Measurements from ENCODE around the gene NPY4R2.
"Not testable (repeated sequence)": the region's sequence is repeated elsewhere in the genome, so short reads cannot be mapped to it uniquely, and the experiment has no call there.

Gene NPY4R2, protein sequence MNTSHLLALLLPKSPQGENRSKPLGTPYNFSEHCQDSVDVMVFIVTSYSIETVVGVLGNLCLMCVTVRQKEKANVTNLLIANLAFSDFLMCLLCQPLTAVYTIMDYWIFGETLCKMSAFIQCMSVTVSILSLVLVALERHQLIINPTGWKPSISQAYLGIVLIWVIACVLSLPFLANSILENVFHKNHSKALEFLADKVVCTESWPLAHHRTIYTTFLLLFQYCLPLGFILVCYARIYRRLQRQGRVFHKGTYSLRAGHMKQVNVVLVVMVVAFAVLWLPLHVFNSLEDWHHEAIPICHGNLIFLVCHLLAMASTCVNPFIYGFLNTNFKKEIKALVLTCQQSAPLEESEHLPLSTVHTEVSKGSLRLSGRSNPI

DNA sequence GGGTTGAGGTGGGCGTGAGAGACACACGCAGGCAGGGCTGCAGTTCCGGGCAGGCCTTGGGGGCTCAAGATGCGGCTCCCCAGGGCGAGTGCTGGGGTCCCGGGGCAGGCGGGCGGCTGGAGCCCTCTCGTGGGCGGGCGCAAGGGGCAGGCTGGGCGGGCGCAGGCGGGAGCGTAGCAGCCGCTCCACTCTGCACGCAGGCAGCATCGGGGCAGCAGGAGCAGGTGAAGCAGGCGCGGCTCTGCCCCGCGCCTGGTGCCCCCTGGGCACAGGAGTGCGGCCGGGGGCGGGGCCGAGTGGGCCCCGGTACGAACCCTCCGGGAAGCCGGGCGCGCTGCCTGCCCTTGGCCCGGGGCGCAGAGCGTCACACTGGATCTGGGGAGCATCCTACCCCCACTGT is at the start of gene NPY4R2:
TSS of gene NPY4R2 (plus strand) at position 188 of the 400 bp plus-strand sequence. CDS start 3,326 bp downstream, outside the sequence.
- not testable (repeated sequence) for H3K4me1 ChIP-seq (ENCODE audit: low read length); H3K27ac ChIP-seq (ENCODE audit: low read length); H3K4me3 ChIP-seq (ENCODE audit: low read length); H2AFZ ChIP-seq (ENCODE audit: low read depth, low read length); H3K27me3 ChIP-seq (ENCODE audit: low read depth, low read length); H3K79me2 ChIP-seq (ENCODE audit: low read length); H3K9ac ChIP-seq (ENCODE audit: low read length); H3K36me3 ChIP-seq (replicated peaks; ENCODE audit: low read depth, low read length); H4K20me1 ChIP-seq (ENCODE audit: insufficient read depth, low read length); H3K9me3 ChIP-seq (ENCODE audit: insufficient read depth, low read length); H3K4me2 ChIP-seq (ENCODE audit: low read length)

DNA sequence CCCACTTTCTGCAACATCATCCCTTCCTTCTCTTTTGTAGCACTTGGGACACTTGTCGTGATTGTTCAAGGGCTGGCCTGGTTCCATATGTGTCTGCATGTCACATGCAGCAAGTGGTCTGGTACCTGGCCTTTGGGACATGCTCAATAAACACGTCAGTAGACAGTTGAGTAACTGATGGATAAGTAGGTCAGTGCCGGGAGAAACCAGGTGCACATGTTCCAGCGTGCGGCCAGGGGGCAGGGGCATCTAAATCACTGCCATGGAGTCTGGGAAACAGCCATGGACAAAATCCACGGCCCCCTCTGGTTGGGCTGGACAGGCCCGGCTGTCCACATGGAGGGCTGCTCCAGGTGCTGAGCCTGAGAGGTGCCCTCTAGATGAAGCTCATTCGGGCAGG is 47.6 kb upstream of the NPY4R2 start:
- H2AFZ ChIP-seq (ENCODE audit: low read depth, low read length); H3K4me2 ChIP-seq (ENCODE audit: low read length); H3K79me2 ChIP-seq (ENCODE audit: low read length); H3K9me3 ChIP-seq (ENCODE audit: insufficient read depth, low read length); H3K9ac ChIP-seq (ENCODE audit: low read length); H3K4me1 ChIP-seq (ENCODE audit: low read length); H4K20me1 ChIP-seq (ENCODE audit: insufficient read depth, low read length); H3K27ac ChIP-seq (ENCODE audit: low read length); H3K27me3 ChIP-seq (ENCODE audit: low read depth, low read length); H3K36me3 ChIP-seq (replicated peaks; ENCODE audit: low read depth, low read length); H3K4me3 ChIP-seq (ENCODE audit: low read length): not testable (repeated sequence)

GRCh38 chr10:47871485-47872180 is 46.8 kb upstream of the NPY4R2 start:
- not testable (repeated sequence) for H3K9me3 ChIP-seq (ENCODE audit: insufficient read depth, low read length); H3K4me1 ChIP-seq (ENCODE audit: low read length); H3K4me2 ChIP-seq (ENCODE audit: low read length); H4K20me1 ChIP-seq (ENCODE audit: insufficient read depth, low read length); H3K27me3 ChIP-seq (ENCODE audit: low read depth, low read length); H3K79me2 ChIP-seq (ENCODE audit: low read length); H2AFZ ChIP-seq (ENCODE audit: low read depth, low read length); H3K4me3 ChIP-seq (ENCODE audit: low read length); H3K36me3 ChIP-seq (replicated peaks; ENCODE audit: low read depth, low read length); H3K9ac ChIP-seq (ENCODE audit: low read length); H3K27ac ChIP-seq (ENCODE audit: low read length)

DNA sequence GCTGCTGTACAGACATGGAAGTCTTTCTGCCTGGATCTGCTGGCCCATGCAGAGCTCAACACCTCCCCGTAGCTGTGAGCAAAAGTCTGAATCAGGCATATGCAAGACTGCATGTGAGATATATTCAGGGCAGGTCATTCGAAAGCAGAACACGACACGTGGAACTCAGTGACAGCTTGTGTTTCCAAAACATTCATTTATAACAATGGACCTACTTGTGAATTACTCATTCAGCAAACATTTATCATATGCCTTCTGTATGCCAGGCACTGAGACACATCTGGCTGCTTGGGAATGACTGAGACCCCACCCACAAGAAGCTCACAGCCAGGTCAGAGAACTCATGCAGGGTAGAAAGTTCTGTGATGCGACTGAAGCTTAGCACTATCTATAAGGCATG is 46.2 kb upstream of the NPY4R2 start:
- H3K4me2 ChIP-seq (ENCODE audit: low read length); H3K4me3 ChIP-seq (ENCODE audit: low read length); H3K79me2 ChIP-seq (ENCODE audit: low read length); H3K9ac ChIP-seq (ENCODE audit: low read length); H3K4me1 ChIP-seq (ENCODE audit: low read length); H3K36me3 ChIP-seq (replicated peaks; ENCODE audit: low read depth, low read length); H3K9me3 ChIP-seq (ENCODE audit: insufficient read depth, low read length); H3K27ac ChIP-seq (ENCODE audit: low read length); H2AFZ ChIP-seq (ENCODE audit: low read depth, low read length); H4K20me1 ChIP-seq (ENCODE audit: insufficient read depth, low read length); H3K27me3 ChIP-seq (ENCODE audit: low read depth, low read length): not testable (repeated sequence)

DNA sequence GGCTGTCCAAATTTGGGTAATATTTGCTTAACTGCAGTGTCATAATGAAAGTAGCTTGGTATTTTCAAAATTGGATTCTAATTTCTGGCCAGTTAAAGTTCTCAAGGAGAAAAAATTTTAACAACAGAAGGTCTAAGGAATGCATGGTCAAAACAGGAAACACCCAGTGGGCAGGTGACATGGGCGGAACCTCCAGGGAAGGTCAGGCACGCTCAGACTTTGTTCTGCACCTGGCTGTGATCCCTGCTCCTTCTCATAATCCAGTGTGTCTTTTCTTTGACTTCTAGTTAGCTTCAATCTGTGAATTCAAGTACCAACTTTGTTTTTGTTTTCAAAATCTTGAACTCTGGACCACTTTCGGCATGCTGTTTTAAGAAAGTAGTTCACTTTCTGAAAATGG is 34.2 kb upstream of the NPY4R2 start:
- not testable (repeated sequence) for H3K79me2 ChIP-seq (ENCODE audit: low read length); H3K27me3 ChIP-seq (ENCODE audit: low read depth, low read length); H2AFZ ChIP-seq (ENCODE audit: low read depth, low read length)

DNA sequence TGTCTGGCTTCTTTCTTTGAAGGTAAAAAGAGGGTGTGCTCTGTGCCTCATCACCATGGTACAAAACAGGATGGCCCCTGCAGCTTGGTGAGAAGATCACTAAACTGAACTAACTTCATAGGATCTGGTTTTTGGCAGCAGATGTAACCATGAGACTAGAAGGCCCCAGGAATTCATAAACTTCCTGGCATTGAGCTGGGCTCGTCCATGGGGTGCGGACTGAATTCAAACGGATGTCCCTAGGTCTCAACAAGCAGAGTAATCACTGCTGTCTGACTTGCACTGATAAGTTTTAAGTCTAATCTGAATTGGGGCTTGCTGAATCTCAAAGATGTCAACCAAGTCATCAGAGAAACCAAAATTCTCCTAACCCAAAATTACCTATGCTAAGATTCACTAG is 33.5 kb upstream of the NPY4R2 start:
- not testable (repeated sequence) for H3K79me2 ChIP-seq (ENCODE audit: low read length); H3K4me1 ChIP-seq (ENCODE audit: low read length); H2AFZ ChIP-seq (ENCODE audit: low read depth, low read length); H3K4me2 ChIP-seq (ENCODE audit: low read length); H3K27me3 ChIP-seq (ENCODE audit: low read depth, low read length); H3K4me3 ChIP-seq (ENCODE audit: low read length); H3K9ac ChIP-seq (ENCODE audit: low read length); H4K20me1 ChIP-seq (ENCODE audit: insufficient read depth, low read length); H3K9me3 ChIP-seq (ENCODE audit: insufficient read depth, low read length); H3K27ac ChIP-seq (ENCODE audit: low read length); H3K36me3 ChIP-seq (replicated peaks; ENCODE audit: low read depth, low read length)

More for the DNA sequence above, 34.2 kb upstream of the NPY4R2 start:
- not testable (repeated sequence) for H3K36me3 ChIP-seq (replicated peaks; ENCODE audit: low read depth, low read length); H4K20me1 ChIP-seq (ENCODE audit: insufficient read depth, low read length); H3K9ac ChIP-seq (ENCODE audit: low read length); H3K27ac ChIP-seq (ENCODE audit: low read length); H3K9me3 ChIP-seq (ENCODE audit: insufficient read depth, low read length); H3K4me3 ChIP-seq (ENCODE audit: low read length); H3K4me1 ChIP-seq (ENCODE audit: low read length); H3K4me2 ChIP-seq (ENCODE audit: low read length)

DNA sequence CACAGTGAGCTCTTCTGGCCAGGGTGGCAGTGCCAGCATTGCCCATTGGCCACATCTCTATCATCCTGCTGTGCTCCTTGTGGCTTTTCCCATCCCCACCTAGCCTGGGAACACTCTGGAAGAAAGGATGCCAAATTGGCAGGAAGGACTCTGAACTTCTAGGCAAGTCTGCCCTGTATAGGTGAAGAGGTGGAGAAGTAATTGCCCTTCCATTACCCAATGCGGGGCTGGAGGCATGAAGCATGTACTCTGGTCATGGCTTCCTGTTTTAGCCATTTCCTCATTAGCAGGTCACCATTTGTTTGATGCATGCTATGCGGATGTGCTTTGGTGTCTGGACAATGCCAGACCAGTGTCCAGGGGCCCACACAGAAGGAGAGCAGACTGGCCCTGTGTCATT is 32.1 kb upstream of the NPY4R2 start:
- H2AFZ ChIP-seq (ENCODE audit: low read depth, low read length); H4K20me1 ChIP-seq (ENCODE audit: insufficient read depth, low read length); H3K27me3 ChIP-seq (ENCODE audit: low read depth, low read length); H3K36me3 ChIP-seq (replicated peaks; ENCODE audit: low read depth, low read length); H3K4me3 ChIP-seq (ENCODE audit: low read length); H3K4me2 ChIP-seq (ENCODE audit: low read length); H3K27ac ChIP-seq (ENCODE audit: low read length); H3K9ac ChIP-seq (ENCODE audit: low read length); H3K4me1 ChIP-seq (ENCODE audit: low read length); H3K79me2 ChIP-seq (ENCODE audit: low read length); H3K9me3 ChIP-seq (ENCODE audit: insufficient read depth, low read length): not testable (repeated sequence)

DNA sequence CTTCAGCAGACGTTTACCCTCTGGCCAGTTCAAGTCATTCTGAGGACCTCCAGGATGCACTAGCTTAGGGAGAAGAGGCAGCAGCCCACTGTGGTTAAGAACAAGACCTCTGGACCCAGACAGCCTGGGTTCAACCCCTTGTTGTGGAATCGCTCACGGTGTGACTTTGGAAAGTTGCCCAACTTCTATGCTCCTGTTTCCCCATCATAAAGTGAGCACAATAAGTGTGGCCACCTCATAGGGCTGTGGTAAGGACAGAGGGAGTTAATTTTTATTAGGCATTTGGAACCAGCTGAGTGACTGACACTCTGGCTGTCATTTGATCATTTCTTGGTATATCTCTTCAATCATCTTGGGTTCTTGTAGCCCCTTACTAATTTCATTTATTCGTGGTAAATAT is 31.6 kb upstream of the NPY4R2 start:
- not testable (repeated sequence) for H3K9me3 ChIP-seq (ENCODE audit: insufficient read depth, low read length); H3K27me3 ChIP-seq (ENCODE audit: low read depth, low read length); H3K36me3 ChIP-seq (replicated peaks; ENCODE audit: low read depth, low read length); H2AFZ ChIP-seq (ENCODE audit: low read depth, low read length); H3K79me2 ChIP-seq (ENCODE audit: low read length); H3K4me1 ChIP-seq (ENCODE audit: low read length); H3K4me3 ChIP-seq (ENCODE audit: low read length); H3K4me2 ChIP-seq (ENCODE audit: low read length); H3K9ac ChIP-seq (ENCODE audit: low read length); H4K20me1 ChIP-seq (ENCODE audit: insufficient read depth, low read length); H3K27ac ChIP-seq (ENCODE audit: low read length)

- not testable (repeated sequence) for H3K27me3 ChIP-seq (ENCODE audit: low read depth, low read length); H3K4me3 ChIP-seq (ENCODE audit: low read length); H2AFZ ChIP-seq (ENCODE audit: low read depth, low read length); H3K9ac ChIP-seq (ENCODE audit: low read length); H3K27ac ChIP-seq (ENCODE audit: low read length); H3K9me3 ChIP-seq (ENCODE audit: insufficient read depth, low read length); H3K4me1 ChIP-seq (ENCODE audit: low read length); H3K79me2 ChIP-seq (ENCODE audit: low read length); H3K4me2 ChIP-seq (ENCODE audit: low read length); H3K36me3 ChIP-seq (replicated peaks; ENCODE audit: low read depth, low read length); H4K20me1 ChIP-seq (ENCODE audit: insufficient read depth, low read length)
Measured at GRCh38 chr10:47890737-47891136, 27.7 kb upstream of the NPY4R2 start.

All from OCI-LY3 (cell line).